NOMO-1 treated with DMSO at 0.1 percent for 48 hours (cell line): ENCODE data around the gene DZANK1.
A peak's percentile ranks its signal among the peaks of the same experiment; 100 is the strongest.
"Not testable (repeated sequence)": the region's sequence is repeated elsewhere in the genome, so short reads cannot be mapped to it uniquely, and the experiment has no call there.

Source experiments
- DNase-seq: peaks from one replicate; lab custom pipeline; 2025; ENCODE audit not compliant: unreplicated experiment; lab: John Stamatoyannopoulos, UW

DZANK1 gene

DNA sequence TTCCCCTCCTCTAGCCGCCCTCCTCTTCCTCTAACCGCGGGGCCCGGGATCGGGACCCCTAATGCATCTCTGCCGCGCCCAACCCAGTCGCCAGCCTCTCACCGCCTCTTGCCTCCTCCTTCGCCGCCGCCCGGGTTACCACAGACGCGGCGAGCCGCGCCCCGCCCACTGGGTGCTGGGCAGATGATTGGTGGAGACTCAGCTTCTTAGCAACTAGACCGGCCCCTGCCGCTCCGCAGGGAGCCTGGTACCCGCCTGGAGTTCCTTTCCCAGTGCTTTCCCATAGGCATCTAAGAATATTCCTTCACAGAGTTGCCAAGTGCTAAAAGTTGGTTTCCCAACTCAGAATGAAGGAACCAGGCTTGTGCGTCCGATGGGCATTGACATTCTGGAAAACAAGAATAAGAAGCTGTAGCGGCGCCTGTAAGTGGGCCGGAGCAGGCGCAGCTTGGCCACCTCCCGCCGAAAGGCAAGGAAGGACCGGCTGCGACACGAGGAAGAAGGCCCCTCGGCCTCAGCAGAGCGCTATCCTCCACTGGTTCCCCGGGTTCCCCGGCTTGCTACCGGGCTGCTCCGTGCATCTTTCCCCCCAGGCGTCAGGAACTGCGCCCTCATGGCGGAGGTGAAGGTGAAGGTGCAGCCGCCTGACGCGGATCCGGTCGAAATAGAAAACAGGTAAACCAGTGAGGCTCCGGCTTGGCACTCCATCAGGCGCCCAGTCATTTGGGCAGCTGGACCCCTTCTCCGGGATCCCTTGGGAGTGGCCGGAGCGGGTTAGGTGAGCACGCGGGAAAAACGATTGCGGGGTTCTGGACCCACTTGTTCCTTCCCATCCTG, at the start of gene DZANK1, which contains the start of gene POLR3F:
DZANK1 (minus strand) TSS at position 137 of the 837 bp plus-strand sequence. CDS start 1,672 bp downstream, outside the sequence.
POLR3F (plus strand) TSS at position 497 of the 837 bp plus-strand sequence; CDS start at position 614, 117 bp downstream.
- DNase-seq, result peak; percentile 91

DNA sequence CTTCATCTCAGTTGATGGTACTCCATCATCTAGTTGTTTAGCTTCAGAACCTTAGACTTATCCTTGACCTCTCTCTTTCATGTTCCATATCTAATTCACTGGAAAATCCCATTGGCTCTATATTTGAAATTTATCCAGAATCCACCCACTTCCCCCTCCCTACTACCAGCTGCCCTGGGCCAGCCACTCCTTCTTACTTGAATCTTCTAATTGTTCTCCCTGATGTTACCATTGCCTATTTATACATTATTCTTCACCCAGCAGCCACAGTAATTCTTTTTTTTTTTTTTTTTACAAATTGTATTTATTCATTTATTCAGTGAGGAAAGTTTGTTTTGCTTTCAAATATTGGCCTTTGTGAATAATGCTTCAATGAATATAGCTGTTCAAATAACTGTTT, 49.1 kb upstream of the DZANK1 start:
- DNase-seq, result no peak

DNA sequence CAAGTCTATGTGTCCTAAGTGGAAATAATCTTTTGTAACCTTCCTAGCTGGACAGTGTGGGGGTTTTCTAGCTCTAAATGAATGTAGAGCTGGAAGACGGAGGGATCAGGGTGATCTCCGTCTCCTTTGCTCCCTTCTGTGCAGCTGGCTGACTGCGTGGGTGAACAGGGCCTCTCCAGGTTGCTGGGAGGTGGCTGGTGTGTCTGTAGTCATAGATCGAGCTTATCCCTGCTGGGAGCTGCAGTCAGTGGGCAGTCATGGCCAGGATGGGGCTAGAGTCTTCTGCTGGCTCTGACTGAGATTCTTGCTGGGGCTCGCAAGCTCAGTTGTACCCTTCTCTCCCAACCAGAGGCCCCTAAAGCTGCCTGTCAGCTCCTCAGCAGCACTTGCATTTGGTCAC, 47.3 kb upstream of the DZANK1 start:
- no peak for DNase-seq

DNA sequence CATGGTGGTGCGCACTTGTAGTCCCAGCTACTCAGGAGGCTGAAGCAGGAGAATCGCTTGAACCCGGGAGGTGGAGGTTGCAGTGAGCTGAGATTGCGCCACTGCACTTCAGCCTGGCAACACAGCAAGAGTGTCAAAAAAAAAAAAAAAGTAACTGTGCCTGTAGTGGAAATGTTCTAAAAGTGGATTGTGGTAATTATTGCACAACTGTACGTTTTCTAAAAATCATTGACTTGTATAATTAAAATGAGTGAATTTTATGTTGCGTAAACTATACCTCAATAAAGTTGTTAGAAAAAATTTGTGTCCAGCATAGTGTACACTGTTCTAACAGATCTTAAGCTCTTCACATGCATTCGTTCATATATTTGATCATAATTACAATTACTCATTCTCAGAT, 46.4 kb upstream of the DZANK1 start:
- peak; percentile 77 for DNase-seq

DNA sequence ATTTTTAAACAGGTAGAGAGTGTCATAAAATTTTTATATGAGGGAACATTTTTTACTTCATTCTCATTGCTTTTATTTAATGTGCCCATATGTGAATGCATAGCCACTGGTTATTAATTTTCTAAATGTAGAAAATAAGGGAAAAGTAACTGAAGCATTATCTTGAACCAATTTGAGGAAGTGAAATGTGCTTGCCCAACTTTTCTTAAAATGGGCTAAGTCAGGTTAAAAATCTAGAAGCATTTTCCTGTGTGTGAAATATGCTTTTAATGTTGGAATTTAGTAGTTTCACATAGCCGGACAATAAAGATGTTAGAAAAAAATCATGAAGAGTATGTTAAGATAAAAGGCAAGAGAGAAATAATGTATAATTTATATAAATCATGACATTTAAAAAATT, 44.7 kb upstream of the DZANK1 start:
- DNase-seq, result peak; percentile 82

DNA sequence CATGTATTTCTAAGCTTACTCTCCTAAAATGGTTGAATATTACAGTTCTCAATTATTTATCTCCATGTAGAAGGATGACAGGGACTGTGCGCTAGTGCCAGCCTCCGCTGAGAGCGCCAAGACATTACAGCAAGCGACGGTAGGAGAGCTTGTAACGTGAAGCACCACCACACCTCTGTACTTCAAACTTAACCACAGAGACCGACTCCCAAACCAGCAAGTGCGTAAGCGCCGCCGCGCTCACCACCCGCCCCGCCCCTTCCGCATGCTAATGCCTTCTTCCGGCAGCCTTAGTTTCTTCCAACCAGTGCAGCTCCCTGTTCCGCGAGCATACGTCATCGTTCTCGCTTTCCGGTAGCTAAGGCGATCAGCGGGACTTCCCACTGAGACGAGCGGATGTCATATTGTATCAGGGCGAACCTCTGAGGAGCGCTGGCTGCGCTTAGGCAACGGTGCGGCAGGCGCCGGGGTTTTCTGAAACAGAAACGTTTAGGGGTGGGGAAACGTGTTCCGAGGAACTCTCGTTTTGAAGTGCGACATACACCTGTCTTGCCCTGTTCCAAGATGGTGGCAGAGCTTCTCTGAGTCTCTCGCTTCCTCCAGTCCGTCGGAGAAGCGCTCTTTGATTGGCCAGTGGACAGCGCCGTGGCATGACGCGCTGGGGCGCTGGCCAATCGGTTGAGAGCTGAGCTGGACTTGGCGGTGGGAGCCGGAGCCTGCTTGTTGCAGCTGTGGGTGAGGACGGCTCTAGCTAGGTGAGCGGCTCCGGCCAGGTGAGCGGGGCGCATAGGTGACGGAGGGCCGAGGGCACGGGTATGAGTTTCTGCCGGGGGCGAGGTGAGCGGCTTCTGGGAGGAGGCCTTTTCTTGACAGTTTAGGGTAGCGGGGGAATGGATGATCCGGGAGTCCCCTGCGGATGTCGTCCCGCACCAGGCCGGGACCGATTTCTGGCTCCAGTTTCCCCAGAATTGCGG, 40.7 kb upstream of the DZANK1 start, which contains the start of gene SEC23B:
SEC23B (plus strand) TSS at position 723 of the 974 bp plus-strand sequence. CDS start 2,896 bp downstream, outside the sequence.
- peak; percentile 96 for DNase-seq

DNA sequence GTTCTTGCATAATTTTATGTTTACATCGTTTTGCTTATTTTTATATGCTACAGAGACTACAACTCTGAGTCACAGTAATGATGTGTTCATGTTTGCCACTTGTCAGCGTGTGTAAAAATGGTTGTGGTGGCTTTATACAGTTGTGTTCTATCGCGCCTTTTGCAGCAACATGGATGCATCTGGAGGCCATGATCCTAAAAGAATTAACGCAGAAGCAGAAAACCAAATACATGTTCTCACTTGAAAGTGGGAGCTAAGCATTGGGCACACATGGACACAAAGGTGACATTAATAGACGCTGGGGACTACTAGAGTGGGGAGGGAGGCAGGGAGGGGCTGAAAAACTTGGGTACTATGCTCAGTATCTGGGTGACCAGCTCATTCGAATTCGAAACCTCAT, 39.9 kb upstream of the DZANK1 start:
- DNase-seq, result no peak

DNA sequence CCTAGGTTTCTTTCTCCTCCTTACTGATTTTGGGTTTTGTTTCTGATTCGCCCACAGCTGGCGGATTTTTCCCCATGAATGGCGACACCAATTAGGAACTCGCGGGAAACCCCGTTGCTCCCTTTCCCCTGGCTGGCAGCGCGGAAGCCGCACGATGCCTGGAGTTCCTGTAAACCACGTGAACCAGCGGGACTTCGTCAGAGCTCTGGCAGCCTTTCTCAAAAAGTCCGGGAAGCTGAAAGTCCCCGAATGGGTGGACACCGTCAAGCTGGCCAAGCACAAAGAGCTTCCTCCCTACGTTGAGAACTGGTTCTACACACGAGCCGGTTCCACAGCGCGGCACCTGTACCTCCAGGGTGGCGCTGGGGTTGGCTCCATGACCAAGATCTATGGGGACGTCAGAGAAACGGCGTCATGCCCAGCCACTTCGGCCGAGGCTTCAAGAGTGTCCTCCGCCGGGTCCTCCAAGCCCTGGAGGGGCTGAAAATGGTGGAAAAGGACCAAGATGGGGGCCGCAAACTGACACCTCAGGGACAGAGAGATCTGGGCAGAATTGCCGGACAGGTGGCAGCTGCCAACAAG, 37.7 kb upstream of the DZANK1 start:
- no peak for DNase-seq

DNA sequence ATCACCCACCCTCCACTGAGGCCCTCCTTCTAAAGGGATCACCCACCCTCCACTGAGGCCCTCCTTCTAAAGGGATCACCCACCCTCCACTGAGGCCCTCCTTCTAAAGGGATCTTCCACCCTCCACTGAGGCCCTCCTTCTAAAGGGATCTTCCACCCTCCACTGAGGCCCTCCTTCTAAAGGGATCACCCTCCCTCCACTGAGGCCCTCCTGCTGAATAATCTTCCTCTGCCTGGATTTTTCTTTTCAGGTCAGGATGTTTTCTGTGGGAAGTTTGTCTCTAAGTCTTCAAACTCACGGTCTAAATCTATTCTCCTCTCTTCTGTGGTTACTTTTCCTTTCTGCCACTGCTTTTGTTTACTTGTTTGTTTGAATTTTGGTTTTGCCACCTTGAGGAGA, 34.8 kb upstream of the DZANK1 start:
- not testable (repeated sequence) for DNase-seq

DNA sequence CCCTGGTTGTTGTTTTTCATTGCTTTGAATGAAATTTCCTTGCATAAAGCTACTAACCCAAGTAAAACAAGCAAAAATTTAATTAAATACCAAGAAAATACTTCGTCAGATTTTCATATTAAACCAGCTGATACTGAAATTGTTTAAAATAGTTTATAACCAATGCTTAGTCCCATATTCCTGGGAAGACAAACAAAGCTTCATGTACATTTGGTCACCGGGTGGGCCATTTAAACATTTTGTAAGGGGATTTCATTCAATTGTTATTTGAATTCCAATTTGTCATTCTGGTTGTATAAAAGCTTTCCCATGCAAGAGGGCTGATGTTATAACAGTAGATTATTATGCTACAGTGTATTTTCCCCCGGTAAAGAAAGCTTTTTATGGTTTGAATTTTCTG, 30.8 kb upstream of the DZANK1 start:
- DNase-seq, result no peak

DNA sequence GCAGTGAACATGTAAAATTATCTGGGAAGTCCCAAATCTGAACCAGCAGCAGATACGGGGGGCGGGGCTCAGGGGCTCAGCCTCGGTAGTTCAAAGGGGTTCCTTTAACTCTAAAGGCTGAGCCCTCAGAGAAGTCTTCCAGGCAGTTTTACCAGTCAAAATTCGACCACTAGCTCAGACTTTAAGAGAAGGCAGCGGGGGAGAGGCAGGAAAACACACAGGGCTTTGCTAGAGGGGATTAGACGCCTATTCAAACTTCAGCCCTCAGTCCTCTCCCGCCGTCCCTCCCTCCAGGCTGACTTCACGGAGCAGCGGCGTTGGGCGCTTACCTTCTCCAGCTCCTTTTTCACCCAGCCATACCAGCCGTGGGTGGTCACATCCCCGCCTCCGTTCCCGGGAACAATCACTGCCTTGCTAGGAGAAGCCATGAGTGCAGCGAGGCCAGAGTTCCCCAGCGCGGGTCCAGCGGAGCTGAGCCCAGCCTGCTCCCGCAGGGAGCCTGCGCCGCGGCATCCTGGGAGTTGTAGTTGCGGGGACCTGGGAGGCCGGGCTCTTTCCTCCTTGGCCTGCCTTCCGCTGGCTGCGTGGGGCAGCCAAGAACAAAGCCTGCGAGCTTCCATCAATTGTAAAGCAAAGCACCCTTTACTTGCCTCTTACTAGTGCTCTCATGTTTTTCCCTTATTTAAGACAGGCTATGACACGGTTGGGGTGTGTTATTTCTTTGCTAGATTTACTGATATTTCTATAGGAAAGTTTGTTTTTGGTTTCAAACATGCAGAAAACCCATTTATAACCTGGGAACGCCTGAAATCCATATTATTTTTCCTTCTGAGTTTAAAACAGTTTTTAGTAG, 30.1 kb upstream of the DZANK1 start, which contains the start of gene RBBP9:
RBBP9 (minus strand) TSS at position 486 of the 853 bp plus-strand sequence; CDS start at position 428, 58 bp downstream.
- peak; percentile 78 for DNase-seq

DNA sequence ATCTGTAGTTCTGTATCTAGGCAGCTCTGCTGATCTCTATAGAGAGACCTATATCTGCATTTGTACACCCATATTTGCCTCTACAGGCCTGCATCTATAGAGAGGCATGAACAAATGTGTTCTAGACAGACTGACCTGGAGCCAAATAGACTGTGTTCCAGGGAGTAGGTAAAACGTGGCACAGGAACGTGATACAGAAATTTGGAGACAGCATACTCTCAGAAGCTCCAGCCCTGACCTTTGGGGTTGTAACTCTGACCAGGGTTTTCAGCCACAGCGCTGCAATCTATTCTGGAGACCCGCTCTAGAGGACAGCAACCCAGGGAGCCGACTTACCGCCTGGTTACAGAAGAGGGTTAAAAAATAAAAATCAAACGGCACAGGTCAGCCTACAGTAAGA, 29.2 kb upstream of the DZANK1 start:
- peak; percentile 3 for DNase-seq

DNA sequence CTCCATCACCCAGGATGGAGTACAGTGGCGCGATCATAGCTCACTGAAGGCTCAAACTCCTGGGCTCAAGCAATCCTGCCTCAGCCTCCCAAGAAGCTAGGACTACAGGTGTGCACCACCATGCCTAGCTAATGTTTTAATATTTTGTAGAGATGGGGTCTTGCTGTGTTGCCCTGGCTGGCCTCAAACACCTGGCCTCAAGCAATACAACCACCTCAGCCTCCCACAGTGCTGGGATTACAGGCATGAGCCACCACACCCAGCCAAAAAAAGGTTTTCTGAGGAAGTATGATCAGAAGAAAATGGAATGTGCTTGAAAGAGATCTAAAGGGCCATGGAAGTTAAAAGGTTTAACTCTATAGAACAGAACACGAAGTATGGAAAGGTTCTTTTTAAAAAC, 21.5 kb upstream of the DZANK1 start:
- DNase-seq, result no peak

DNA sequence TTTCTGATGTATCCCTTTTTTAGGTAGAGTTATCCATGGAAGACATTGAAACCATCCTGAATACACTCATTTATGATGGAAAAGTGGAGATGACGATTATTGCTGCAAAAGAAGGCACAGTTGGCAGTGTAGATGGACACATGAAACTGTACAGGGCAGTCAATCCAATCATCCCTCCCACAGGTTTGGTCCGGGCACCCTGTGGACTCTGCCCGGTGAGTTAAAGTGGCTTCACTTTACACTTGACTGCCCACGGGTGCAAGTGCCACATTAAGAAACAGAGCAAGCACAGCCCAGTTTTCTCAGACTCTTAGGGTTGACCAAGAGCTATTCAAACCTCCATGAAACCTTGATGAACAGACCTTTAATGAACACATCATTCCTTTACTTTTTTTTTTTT, 14.8 kb upstream of the DZANK1 start:
- DNase-seq, result no peak

DNA sequence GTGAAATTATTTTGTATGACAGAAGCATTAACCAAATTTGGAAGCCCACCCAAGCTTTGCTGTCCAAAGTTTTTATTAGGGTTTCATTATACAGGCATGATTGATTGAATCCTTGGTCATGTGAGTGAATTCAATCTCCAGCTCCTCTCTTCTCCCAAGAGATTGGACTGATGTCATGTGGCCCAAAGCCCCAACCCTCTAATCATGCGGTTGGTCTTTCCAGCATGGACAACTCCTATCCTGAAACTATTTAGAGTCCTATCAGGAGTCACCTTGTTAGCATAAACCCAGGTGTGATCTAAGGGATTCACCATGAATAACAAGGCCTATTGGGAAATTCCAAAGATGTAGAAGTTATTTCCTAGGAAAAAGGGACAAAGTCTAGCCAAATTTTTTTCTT, 11.0 kb upstream of the DZANK1 start:
- DNase-seq, result no peak

DNA sequence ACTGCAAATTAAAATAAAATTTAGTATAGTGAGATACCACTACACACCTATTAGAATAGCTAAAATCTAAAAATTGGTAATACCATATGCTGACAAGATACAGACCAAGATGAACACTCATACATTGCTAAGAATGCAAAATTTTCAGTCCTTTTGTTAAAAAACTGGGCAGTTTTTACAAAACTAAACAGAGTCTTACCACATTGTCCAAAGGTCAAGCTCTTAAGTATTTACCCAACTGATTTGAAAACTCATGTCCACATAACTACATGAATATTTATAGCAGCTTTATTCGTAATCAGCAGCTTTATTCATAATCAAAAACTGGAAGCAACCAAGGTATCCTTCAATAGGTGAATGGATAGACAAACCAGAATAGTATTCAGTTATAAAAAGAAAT, 10.4 kb upstream of the DZANK1 start:
- no peak for DNase-seq

DNA sequence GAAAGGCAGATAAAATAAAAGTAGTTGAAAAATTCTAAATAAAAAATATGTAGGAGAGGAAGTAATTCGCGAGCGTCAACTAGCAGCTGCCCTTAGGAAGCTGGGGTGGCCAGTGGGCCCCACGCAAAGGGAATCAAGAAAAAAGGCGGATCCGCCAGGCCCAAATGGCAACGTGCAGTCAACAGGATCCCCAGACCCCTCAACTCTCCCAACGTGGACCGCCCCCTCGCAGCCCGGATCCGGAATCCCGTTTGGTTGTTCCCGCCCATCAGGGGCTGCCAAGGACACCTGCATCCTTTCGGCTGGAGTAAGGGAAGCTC, 296 bp downstream of the DZANK1 start:
- DNase-seq, result no peak

DNA sequence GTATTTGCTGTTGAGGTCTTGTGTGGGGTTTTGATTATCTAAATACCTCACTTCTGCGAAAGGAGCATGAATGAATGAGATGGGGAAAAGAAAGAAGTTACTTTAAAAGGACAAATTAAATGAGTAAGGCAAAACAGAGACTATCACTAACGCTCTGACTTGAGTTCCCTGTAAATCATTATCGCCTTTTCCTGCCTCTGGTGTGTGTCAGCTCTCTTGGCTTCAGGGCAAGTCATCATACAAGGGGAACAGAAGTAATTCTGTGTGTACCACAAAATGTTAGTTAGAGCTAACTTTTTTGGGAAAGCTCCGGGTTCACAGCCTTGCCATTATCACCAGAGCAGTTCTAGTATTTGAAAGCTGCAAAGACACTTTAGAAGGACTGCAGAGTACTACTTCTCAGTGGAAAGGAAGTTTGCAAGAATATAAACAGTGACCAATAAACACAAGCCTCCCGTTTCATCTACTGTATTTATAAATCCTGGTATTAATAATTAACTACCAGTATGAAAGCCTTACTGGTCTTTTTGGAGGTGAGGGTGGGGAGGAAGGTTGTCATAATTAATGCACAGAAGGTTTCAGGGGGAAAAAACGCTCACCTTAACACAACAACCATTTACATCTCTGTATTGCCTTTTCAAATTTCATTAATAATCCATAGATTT, 1.2 kb downstream of the DZANK1 start:
- DNase-seq, result peak; percentile 0

DNA sequence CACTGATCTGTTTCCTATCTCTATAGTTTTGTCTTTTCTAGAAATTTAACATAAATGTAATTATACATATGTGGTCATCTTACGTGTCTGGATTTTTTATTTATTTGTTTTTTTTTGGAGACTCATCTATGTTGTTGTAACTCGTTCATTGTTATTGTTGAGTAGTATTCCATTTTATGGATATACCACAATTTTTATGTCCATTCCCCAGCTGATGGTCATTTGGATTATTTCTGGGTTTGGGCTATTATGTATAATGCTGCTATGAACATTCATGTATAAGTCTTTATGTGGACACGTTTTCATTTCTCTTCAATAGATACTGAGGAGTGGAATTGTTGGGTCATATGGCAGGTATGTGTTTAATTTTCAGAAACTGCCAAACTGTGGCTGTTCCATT, 10.2 kb downstream of the DZANK1 start:
- DNase-seq, result no peak

DNA sequence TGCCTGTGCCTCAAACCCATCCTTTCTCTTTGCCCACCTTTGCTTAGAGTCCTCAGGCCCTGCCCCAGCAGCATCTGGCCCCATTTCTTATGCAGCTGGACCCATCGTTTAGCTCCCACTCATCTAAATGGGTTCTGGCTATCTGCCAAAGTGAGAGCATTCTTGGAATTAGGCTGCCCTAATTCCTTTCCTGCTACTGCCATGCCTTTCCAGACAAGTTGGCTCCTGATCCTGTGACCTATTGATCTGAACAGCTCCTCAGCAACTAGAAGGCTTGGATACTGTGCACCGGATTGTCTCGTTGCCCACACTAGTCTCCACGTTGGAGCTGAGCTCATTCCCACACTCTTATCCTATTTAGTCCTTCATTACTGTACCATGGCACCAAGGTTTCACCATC, 22.9 kb downstream of the DZANK1 start:
- DNase-seq, result no peak
